B cell (primary cell): ENCODE results near the gene CACNA2D4. TPM values are rescaled to one million over a fixed set of nuclear protein-coding genes. Genes with fewer than 3 reads are reported as not detected.

ENCODE experiments used
- ATAC-seq: fragments of 200-7000 bp; cut with Tn5 transposase; one replicate; pipeline ENCODE4 v1.10.0; 2021; ENCODE audit warnings: low read depth, mild to moderate bottlenecking, moderate number of reproducible peaks, moderate library complexity
- CTCF ChIA-PET: fragments of 350-600 bp; sonication (Branson Sonifier 250); formaldehyde crosslinking; loops from one replicate; lab custom pipeline; 2021; ENCODE audit warnings: antibody characterized with exemption, inconsistent platforms; lab: Charles Lee
- POLR2A ChIA-PET: fragments of 350-600 bp; sonication (Branson Sonifier 250); formaldehyde crosslinking; loops from one replicate; lab custom pipeline; 2021; ENCODE audit warnings: antibody characterized with exemption; lab: Charles Lee
- DNase-seq: peaks from one replicate; pipeline ENCODE4 v3.0.0; 2013
- H2AFZ ChIP-seq: 2 replicates; pipeline ENCODE4 v1.6.1; 2012; ENCODE audit warnings: mild to moderate bottlenecking, low read depth, low read length; ENCODE audit not compliant: insufficient read depth, poor library complexity, severe bottlenecking
- H3K27ac ChIP-seq, 2 donors: 1 replicate in 1 of 2; 2 replicates in 1 of 2; pipeline ENCODE4 v1.5.1; 2012 to 2013; ENCODE audit warnings: low read length in 2 of 2, mild to moderate bottlenecking in 2 of 2, moderate library complexity in 1 of 2
- H3K27me3 ChIP-seq, 4 experiments: fragments of 200-600 bp in 1 of 4; sonication (generic) in 1 of 4; replicated peaks in 1 of 4; 1 replicate in 2 of 4; 2 replicates in 2 of 4; pipeline versions ENCODE4 v1.6.1 to v1.7.0; 2013 to 2016; ENCODE audit warnings: low read length in 3 of 4, mild to moderate bottlenecking in 2 of 4, mixed read lengths in 1 of 4, moderate library complexity in 1 of 4; ENCODE audit not compliant: insufficient read depth in 4 of 4, control insufficient read depth in 3 of 4; ENCODE audit errors: control extremely low read depth in 1 of 4
- H3K36me3 ChIP-seq, 2 experiments: replicated peaks in 1 of 2; 1 replicate in 1 of 2; 2 replicates in 1 of 2; pipeline versions ENCODE4 v1.6.1 to v1.7.1; 2013; ENCODE audit warnings: low read length in 1 of 2; ENCODE audit not compliant: insufficient read depth in 2 of 2, control insufficient read depth in 1 of 2; ENCODE audit errors: control extremely low read depth in 1 of 2, extremely low read depth in 1 of 2
- H3K4me1 ChIP-seq, 2 donors: fragments of 200-600 bp in 1 of 2; sonication (generic) in 1 of 2; 1 replicate in 1 of 2; 2 replicates in 1 of 2; pipeline versions ENCODE4 v1.5.1 to v1.6.1; 2013 to 2017; ENCODE audit warnings: low read length in 2 of 2; ENCODE audit not compliant: control insufficient read depth in 2 of 2, insufficient read depth in 2 of 2
- H3K4me2 ChIP-seq: replicated peaks from 2 replicates; pipeline ENCODE3; 2012; ENCODE audit warnings: mild to moderate bottlenecking, low read depth, low read length; ENCODE audit not compliant: poor library complexity, severe bottlenecking
- H3K4me3 ChIP-seq, 5 experiments: fragments of 200-600 bp in 1 of 5; sonication (generic) in 1 of 5; 1 replicate in 3 of 5; 2 replicates in 2 of 5; pipeline versions ENCODE4 v1.5.1 to v1.7.0; 2011 to 2016; ENCODE audit warnings: low read length in 4 of 5, mild to moderate bottlenecking in 4 of 5, low read depth in 2 of 5, control low read depth in 1 of 5, moderate library complexity in 1 of 5; ENCODE audit not compliant: insufficient read depth in 1 of 5; ENCODE audit errors: control extremely low read depth in 1 of 5, extremely low read depth in 1 of 5
- H3K79me2 ChIP-seq: fragments of 200-600 bp; sonication (generic); one replicate; pipeline ENCODE4 v1.6.0; 2016; ENCODE audit warnings: low read length; ENCODE audit not compliant: control insufficient read depth, insufficient read depth
- H3K9ac ChIP-seq: fragments of 200-600 bp; sonication (generic); 2 replicates; pipeline ENCODE4 v1.6.1; 2017; ENCODE audit warnings: mild to moderate bottlenecking, low read length, moderate library complexity
- H3K9me3 ChIP-seq, 3 donors: one replicate each; pipeline versions ENCODE4 v1.6.1 to v1.7.1; 2013; ENCODE audit warnings: low read length in 2 of 3; ENCODE audit not compliant: control insufficient read depth in 2 of 3, insufficient read depth in 1 of 3; ENCODE audit errors: control extremely low read depth in 1 of 3
- H4K20me1 ChIP-seq: 2 replicates; pipeline ENCODE4 v1.6.0; 2012; ENCODE audit warnings: mild to moderate bottlenecking, low read length; ENCODE audit not compliant: insufficient read depth, control insufficient read depth, poor library complexity, severe bottlenecking
- H3K27ac Mint-ChIP-seq: one replicate; pipeline ENCODE4 v1.8.0; 2021; ENCODE audit warnings: mixed read lengths
- H3K27me3 Mint-ChIP-seq: one replicate; pipeline ENCODE4 v1.8.0; 2021; ENCODE audit warnings: mixed read lengths
- H3K4me1 Mint-ChIP-seq: one replicate; pipeline ENCODE4 v1.8.0; 2021; ENCODE audit warnings: mixed read lengths
- H3K4me3 Mint-ChIP-seq: one replicate; pipeline ENCODE4 v1.8.0; 2021; ENCODE audit warnings: mixed read lengths
- H3K9me3 Mint-ChIP-seq: one replicate; pipeline ENCODE4 v1.8.0; 2022; ENCODE audit warnings: mixed read lengths; ENCODE audit not compliant: insufficient read depth
- EZH2 ChIP-seq: IDR thresholded peaks from 2 replicates; pipeline ENCODE4 v1.6.1; 2012; ENCODE audit warnings: borderline replicate concordance, low read depth, mild to moderate bottlenecking, moderate library complexity, low read length; ENCODE audit not compliant: insufficient read depth, poor library complexity, severe bottlenecking
- WGBS: methylation state at CpG from one replicate; pipeline ENCODE4 v1.1.5; 2013; ENCODE audit warnings: missing lambda C conversion rate; ENCODE audit not compliant: insufficient coverage; 5-methylcytosine and 5-hydroxymethylcytosine counted together
- intact Hi-C: fragments of 100-400 bp; cut with micrococcal nuclease; formaldehyde crosslinking; loops from one replicate; pipeline ENCODE4 v1.10.0; 2022
- polyA plus RNA-seq: library from polyadenylated mRNA; depleted of rRNA; stranded (reverse); fragments of >200 nt; gene quantifications from 2 replicates; pipeline ENCODE4 v1.2.3, GENCODE V29; 2012
- total RNA-seq, 2 donors: library from RNA; stranded (reverse); fragments of 120-200 nt in 1 of 2; gene quantifications; 1 replicate in 1 of 2; 2 replicates in 1 of 2; pipeline versions ENCODE4 v1.2.3 to v1.2.4, GENCODE V29; 2013 to 2022
- TF ChIP-seq, protein P1 (sequence below): fragments of 200-600 bp; IDR thresholded peaks from one replicate; pipeline ENCODE4 v1.8.0; 2022; ENCODE audit warnings: antibody characterized with exemption, mild to moderate bottlenecking

CACNA2D4 gene
- total and polyA plus RNA-seq, 2 donors (not counting 1 experiment from before 2014, with no cell fraction given) = 6.0 to 7.4 TPM

DNA sequence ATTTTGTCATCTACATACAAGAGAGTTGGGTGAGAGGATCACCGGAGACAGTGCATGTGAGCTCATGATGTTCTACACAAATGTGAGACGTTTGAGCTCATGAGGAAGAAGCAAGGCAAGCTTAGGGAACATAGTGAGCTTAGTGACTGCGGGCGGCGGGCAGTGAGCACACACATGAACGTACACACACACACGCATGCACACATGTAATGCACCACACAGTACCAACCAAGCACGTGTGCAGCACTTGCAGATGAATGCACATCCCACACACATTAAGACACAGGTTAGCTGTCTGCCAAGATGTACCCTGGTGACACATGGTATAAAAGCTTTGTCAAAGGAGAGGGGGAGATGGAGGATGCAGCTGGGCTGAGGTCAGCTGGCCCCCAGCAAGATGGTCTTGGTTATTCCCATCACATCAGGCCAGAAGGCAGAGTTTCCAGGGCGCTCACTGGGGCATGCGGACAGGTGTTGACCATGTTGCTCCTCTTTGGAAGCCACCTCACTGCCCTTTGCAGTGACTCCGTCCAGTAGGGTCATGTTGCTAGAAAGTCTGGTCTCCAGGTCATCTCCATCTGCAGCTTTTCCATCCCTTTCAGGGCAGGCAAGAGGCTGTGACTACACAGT lies 8.7 kb upstream of the CACNA2D4 start:
- H3K27ac Mint-ChIP-seq = no peak overlapping the region

DNA sequence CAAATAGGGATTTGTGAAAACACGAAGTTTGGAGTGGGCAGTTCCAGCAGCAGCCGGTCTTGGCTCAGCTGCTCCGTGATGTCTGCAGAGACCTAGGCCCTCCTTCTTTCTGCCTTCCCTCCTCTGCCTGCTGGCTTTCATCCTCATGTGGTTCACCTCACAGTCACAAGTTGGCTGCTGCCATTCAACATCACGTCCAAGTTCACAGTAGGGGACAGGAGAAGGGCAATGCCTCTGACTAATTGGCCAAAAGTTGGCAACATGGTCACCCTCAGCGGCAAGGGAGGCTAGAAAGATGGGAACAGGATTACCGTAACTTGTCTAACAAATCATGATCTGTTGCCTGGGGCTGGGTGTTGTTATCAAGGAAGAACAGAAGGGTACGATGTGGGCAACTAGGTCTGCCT lies 7.8 kb upstream of the CACNA2D4 start:
- DNase-seq = no peak
- Mint-ChIP-seq H3K27me3 (no peaks in the 10 kb centered on the region), H3K4me3 (no peak overlapping the region), H3K4me1 (peaks cover 61% of the 10 kb centered on the region), H3K9me3 (no peaks in the 10 kb centered on the region), H3K27ac (peak overlapping the region; percentile 17)
- Histone ChIP-seq H3K27me3 (no peaks in the 10 kb centered on the region), H3K27ac (no peak overlapping the region), H3K9ac (no peak overlapping the region), H2AFZ (no peak overlapping the region), H3K4me3 (no peak overlapping the region), H3K9me3 (no peaks in the 10 kb centered on the region), H3K4me1 (peaks cover 55 to 64% of the 10 kb centered on the region in 2 donors), H3K36me3 (no peaks in the 10 kb centered on the region), H3K4me2 (no peak overlapping the region), H3K79me2 (no peaks in the 10 kb centered on the region), H4K20me1 (no peaks in the 10 kb centered on the region)
- no peak for ATAC-seq
- intact Hi-C loops = no loop called here
- WGBS = 93% methylated on average over 6 of the region's 7 CpGs
- TF ChIP-seq, protein P1, sequence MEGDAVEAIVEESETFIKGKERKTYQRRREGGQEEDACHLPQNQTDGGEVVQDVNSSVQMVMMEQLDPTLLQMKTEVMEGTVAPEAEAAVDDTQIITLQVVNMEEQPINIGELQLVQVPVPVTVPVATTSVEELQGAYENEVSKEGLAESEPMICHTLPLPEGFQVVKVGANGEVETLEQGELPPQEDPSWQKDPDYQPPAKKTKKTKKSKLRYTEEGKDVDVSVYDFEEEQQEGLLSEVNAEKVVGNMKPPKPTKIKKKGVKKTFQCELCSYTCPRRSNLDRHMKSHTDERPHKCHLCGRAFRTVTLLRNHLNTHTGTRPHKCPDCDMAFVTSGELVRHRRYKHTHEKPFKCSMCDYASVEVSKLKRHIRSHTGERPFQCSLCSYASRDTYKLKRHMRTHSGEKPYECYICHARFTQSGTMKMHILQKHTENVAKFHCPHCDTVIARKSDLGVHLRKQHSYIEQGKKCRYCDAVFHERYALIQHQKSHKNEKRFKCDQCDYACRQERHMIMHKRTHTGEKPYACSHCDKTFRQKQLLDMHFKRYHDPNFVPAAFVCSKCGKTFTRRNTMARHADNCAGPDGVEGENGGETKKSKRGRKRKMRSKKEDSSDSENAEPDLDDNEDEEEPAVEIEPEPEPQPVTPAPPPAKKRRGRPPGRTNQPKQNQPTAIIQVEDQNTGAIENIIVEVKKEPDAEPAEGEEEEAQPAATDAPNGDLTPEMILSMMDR = no peak
- no peak for TF ChIP-seq EZH2
- ChIA-PET POLR2A (no interaction called here), CTCF (interaction anchor here (1.3 to 6.9 kb wide), 3 partner anchors 13 to 131 kb away, joined by 6 to 63 read pairs (median 8); no protein-coding TSS in a partner anchor)

More for the DNA sequence above, 8.7 kb upstream of the CACNA2D4 start:
- H3K9ac ChIP-seq = no peak overlapping the region
- ATAC-seq (no peak), DNase-seq (no peak)
- TF ChIP-seq EZH2 = no peak
- TF ChIP-seq, protein P1 = no peak
- H3K27me3 ChIP-seq = no peaks in the 10 kb centered on the region
- Mint-ChIP-seq H3K27me3 (no peaks in the 10 kb centered on the region), H3K4me1 (peaks cover 67% of the 10 kb centered on the region), H3K4me3 (no peak overlapping the region), H3K9me3 (no peaks in the 10 kb centered on the region)
- no peaks in the 10 kb centered on the region for H3K79me2 ChIP-seq
- H3K4me3 ChIP-seq = no peak overlapping the region
- no peaks in the 10 kb centered on the region for H3K9me3 ChIP-seq
- no peak overlapping the region for H3K27ac ChIP-seq
- no peak overlapping the region for H2AFZ ChIP-seq
- intact Hi-C loops = no loop called here
- no peaks in the 10 kb centered on the region for H3K36me3 ChIP-seq
- WGBS = 98% methylated on average over 4 of the region's 11 CpGs
- H4K20me1 ChIP-seq = no peaks in the 10 kb centered on the region
- peaks cover 60 to 70% of the 10 kb centered on the region in 2 donors for H3K4me1 ChIP-seq
- no peak overlapping the region for H3K4me2 ChIP-seq
- CTCF ChIA-PET = interaction anchor here (1.3 to 6.9 kb wide), 3 partner anchors 12 to 292 kb away, joined by 3 to 63 read pairs (median 6); no protein-coding TSS in a partner anchor
- POLR2A ChIA-PET = no interaction called here
